OCI-LY1 (cell line): Measurements from ENCODE around the gene CFAP77.

Experiments
- H2AFZ ChIP-seq: fragments of 200-600 bp; sonication (generic), shearing (Covaris generic); 2 replicates; pipeline ENCODE4 v1.6.0; 2014; ENCODE audit warnings: antibody characterized with exemption, mild to moderate bottlenecking, low read length
- H3F3A ChIP-seq: fragments of 200-600 bp; sonication (generic), shearing (Covaris generic); 2 replicates; pipeline ENCODE4 v1.6.0; 2014; ENCODE audit warnings: mild to moderate bottlenecking, antibody characterized with exemption, low read length, moderate library complexity; ENCODE audit not compliant: insufficient read depth
- H3K27ac ChIP-seq: fragments of 200-600 bp; sonication (generic); 2 replicates; pipeline ENCODE4 v1.5.1; 2014; ENCODE audit warnings: low read length, mixed run types, mild to moderate bottlenecking, low read depth; ENCODE audit not compliant: poor library complexity, severe bottlenecking
- H3K27me3 ChIP-seq: fragments of 200-600 bp; sonication (generic); 2 replicates; pipeline ENCODE4 v1.6.0; 2014; ENCODE audit warnings: antibody characterized with exemption, mild to moderate bottlenecking, low read length, moderate library complexity; ENCODE audit not compliant: insufficient read depth
- H3K36me3 ChIP-seq: fragments of 200-600 bp; sonication (generic); 2 replicates; pipeline ENCODE4 v1.6.1; 2014; ENCODE audit warnings: mild to moderate bottlenecking, antibody characterized with exemption, low read length, moderate library complexity, mixed read lengths; ENCODE audit not compliant: insufficient read depth
- H3K4me1 ChIP-seq: fragments of 200-600 bp; sonication (generic); 2 replicates; pipeline ENCODE4 v1.5.1; 2014; ENCODE audit warnings: mild to moderate bottlenecking, low read length, moderate library complexity; ENCODE audit not compliant: insufficient read depth, severe bottlenecking
- H3K4me2 ChIP-seq: fragments of 200-600 bp; sonication (generic), shearing (Covaris generic); 2 replicates; pipeline ENCODE4 v1.6.1; 2014; ENCODE audit warnings: low read length
- H3K4me3 ChIP-seq: fragments of 200-600 bp; sonication (generic); 2 replicates; pipeline ENCODE4 v1.5.1; 2014; ENCODE audit warnings: low read length, low read depth, mild to moderate bottlenecking, mixed read lengths; ENCODE audit not compliant: poor library complexity, severe bottlenecking
- H3K79me2 ChIP-seq: fragments of 200-600 bp; shearing (Covaris generic); 2 replicates; pipeline ENCODE4 v1.6.1; 2016; ENCODE audit warnings: mixed run types, low read length, mixed read lengths; ENCODE audit not compliant: insufficient read depth
- H3K9ac ChIP-seq: fragments of 200-600 bp; sonication (generic), shearing (Covaris generic); 2 replicates; pipeline ENCODE4 v1.6.1; 2014; ENCODE audit warnings: mild to moderate bottlenecking, low read length, mixed read lengths
- H3K9me2 ChIP-seq: fragments of 200-600 bp; sonication (generic), shearing (Covaris generic); 2 replicates; pipeline ENCODE4 v1.6.1; 2014; ENCODE audit warnings: low read depth, mild to moderate bottlenecking, low read length, mixed read lengths
- H3K9me3 ChIP-seq: fragments of 200-600 bp; shearing (Covaris generic); 2 replicates; pipeline ENCODE4 v1.6.1; 2014; ENCODE audit warnings: low read length, mixed read lengths
- H4K20me1 ChIP-seq: fragments of 200-600 bp; sonication (generic), shearing (Covaris generic); 2 replicates; pipeline ENCODE4 v1.6.0; 2016; ENCODE audit warnings: mild to moderate bottlenecking, low read length; ENCODE audit not compliant: insufficient read depth
- EZH2 ChIP-seq: fragments of 200-600 bp; sonication (generic), shearing (Covaris generic); IDR thresholded peaks from 2 replicates; pipeline ENCODE4 v1.8.0; 2017; ENCODE audit warnings: borderline replicate concordance, mixed run types, mild to moderate bottlenecking, antibody characterized with exemption, low read length, moderate library complexity, mixed read lengths
- TF ChIP-seq, protein P1 (sequence below): fragments of 200-600 bp; sonication (generic), shearing (Covaris generic); IDR thresholded peaks from 2 replicates; pipeline ENCODE4 v1.5.1; 2017; ENCODE audit warnings: mild to moderate bottlenecking, antibody characterized with exemption, low read length, moderate library complexity, mixed read lengths

The CFAP77 gene

DNA sequence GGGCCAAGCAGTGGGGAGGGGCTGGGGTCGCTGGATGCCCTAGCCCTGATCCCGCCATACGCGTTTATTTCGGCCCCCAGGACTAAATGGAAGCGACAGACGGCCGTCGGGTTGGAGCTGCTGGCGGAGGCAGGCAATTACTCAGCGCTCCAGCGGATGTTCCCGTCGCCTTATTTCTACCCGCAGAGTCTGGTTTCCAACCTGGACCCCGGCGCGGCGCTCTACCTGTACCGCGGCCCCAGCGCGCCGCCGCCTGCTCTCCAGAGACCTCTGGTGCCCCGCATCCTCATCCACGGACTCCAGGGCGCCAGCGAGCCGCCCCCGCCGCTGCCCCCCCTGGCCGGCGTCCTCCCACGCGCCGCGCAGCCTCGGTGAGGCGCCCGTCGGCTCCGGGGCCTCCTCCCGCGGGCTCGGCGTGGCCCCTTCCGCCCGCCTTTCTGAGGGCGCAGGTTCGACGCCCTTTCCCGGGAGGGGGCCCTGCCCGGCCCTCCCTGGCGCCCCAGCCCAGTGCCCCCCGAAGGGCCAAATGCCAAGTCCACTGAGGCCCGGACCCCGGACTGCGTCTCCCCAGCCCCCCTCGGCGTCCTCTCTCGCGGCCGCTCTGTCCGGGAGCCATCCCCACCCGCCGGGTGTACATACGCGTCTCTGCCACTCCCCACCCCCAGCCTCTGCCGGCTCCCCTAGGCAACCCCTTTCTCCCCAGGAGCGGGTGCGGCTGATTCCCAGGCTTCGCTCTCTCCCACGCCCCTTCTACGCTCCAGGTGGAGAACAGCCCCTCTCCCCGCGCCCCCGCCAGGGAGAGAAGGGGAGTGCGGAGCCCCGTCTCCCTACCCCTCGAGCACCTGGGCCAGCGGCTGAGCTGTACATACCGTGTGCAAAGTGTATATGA is 179.4 kb downstream of the CFAP77 start:
- H3K9ac ChIP-seq, result no peak overlapping the region
- no peak overlapping the region for H3K4me2 ChIP-seq
- no peak overlapping the region for H2AFZ ChIP-seq
- H3K27me3 ChIP-seq, result no peaks in the 10 kb centered on the region
- no peaks in the 10 kb centered on the region for H3K9me3 ChIP-seq
- TF ChIP-seq, protein P1, sequence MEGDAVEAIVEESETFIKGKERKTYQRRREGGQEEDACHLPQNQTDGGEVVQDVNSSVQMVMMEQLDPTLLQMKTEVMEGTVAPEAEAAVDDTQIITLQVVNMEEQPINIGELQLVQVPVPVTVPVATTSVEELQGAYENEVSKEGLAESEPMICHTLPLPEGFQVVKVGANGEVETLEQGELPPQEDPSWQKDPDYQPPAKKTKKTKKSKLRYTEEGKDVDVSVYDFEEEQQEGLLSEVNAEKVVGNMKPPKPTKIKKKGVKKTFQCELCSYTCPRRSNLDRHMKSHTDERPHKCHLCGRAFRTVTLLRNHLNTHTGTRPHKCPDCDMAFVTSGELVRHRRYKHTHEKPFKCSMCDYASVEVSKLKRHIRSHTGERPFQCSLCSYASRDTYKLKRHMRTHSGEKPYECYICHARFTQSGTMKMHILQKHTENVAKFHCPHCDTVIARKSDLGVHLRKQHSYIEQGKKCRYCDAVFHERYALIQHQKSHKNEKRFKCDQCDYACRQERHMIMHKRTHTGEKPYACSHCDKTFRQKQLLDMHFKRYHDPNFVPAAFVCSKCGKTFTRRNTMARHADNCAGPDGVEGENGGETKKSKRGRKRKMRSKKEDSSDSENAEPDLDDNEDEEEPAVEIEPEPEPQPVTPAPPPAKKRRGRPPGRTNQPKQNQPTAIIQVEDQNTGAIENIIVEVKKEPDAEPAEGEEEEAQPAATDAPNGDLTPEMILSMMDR, result no peak
- TF ChIP-seq EZH2, result no peak
- H3F3A ChIP-seq, result no peaks in the 10 kb centered on the region
- no peaks in the 10 kb centered on the region for H3K9me2 ChIP-seq
- no peaks in the 10 kb centered on the region for H3K79me2 ChIP-seq
- no peaks in the 10 kb centered on the region for H4K20me1 ChIP-seq
- peaks cover 11% of the 10 kb centered on the region; the same call in 1 of the 2 replicates for H3K36me3 ChIP-seq
- H3K4me1 ChIP-seq, result no peaks in the 10 kb centered on the region
- no peak overlapping the region for H3K27ac ChIP-seq
- no peak overlapping the region for H3K4me3 ChIP-seq

DNA sequence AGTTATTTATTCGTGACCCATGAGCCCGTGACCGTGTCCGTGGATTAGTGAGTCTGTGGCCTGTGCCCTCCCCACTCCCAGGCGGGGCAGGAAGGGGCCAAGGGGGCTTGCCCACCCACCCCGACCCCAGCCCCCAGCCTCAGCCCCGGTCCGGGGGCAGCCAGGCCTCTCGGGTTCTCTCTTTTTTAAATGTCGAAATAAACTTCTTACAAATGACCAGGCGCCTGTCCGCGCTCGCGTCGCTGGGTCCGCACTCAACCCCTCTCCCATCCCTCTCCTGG is 180.0 kb downstream of the CFAP77 start:
- TF ChIP-seq, protein P1, result no peak
- no peak for TF ChIP-seq EZH2
- no peaks in the 10 kb centered on the region for H3K27me3 ChIP-seq
- H3K9me2 ChIP-seq, result no peaks in the 10 kb centered on the region
- no peak overlapping the region for H3K9ac ChIP-seq
- no peaks in the 10 kb centered on the region for H3K79me2 ChIP-seq
- H3K9me3 ChIP-seq, result no peaks in the 10 kb centered on the region
- no peak overlapping the region for H3K4me2 ChIP-seq
- H4K20me1 ChIP-seq, result no peaks in the 10 kb centered on the region
- H3F3A ChIP-seq, result no peaks in the 10 kb centered on the region
- H3K4me3 ChIP-seq, result no peak overlapping the region
- H3K27ac ChIP-seq, result no peak overlapping the region
- no peak overlapping the region for H2AFZ ChIP-seq
- H3K36me3 ChIP-seq, result peaks cover 17% of the 10 kb centered on the region; the same call in 1 of the 2 replicates
- H3K4me1 ChIP-seq, result no peaks in the 10 kb centered on the region

DNA sequence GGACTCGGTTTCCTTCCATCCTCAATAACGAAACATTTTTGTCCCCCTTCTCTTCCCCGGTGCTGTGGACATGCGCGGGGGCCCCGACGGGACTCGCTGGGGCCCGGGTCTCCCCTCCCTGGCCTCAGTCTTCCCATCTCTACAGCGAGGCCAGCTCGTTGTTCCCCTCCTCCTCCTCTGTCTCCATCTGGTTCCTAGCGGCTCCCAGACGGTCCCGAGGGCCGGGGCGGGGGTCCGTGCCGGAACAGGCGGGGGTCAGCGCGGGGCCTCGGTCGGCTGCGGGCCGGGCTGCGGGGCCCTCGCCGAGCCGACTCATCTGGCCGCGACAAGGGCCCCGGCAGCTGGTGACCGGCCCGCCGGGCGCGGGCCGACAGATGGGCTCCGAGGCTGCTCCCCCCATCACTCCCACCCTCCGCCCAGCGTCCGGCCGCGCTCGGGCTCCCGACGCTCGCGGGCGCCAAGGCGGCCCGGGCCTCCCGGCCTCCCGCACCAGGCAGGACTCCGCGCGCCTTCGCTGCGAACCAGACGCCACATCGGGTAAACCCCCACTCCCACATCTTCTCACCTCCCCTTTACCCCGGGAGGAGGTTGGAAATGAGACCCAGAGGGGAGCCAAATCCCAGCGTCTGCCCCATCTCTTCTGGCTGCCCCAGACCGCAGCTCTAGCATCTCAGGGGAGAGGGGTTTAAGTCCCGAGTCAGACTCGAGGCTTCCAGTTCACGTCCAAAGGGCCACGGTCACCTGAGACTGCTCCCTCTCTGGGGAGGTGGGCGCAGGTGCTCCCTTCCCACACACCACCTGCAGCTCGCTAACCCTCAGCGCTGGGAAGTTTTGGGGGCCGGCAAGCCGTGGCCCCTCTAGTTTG is 180.5 kb downstream of the CFAP77 start:
- no peaks in the 10 kb centered on the region for H3K9me3 ChIP-seq
- H3K9ac ChIP-seq, result no peak overlapping the region
- no peak overlapping the region for H3K4me2 ChIP-seq
- H3K4me1 ChIP-seq, result no peaks in the 10 kb centered on the region
- no peaks in the 10 kb centered on the region for H3K9me2 ChIP-seq
- H3F3A ChIP-seq, result no peaks in the 10 kb centered on the region
- no peaks in the 10 kb centered on the region for H3K79me2 ChIP-seq
- TF ChIP-seq EZH2, result no peak
- TF ChIP-seq, protein P1, result no peak
- H4K20me1 ChIP-seq, result no peaks in the 10 kb centered on the region
- H3K27me3 ChIP-seq, result no peaks in the 10 kb centered on the region
- H3K27ac ChIP-seq, result no peak overlapping the region
- no peak overlapping the region for H2AFZ ChIP-seq
- H3K4me3 ChIP-seq, result no peak overlapping the region
- peaks cover 23% of the 10 kb centered on the region for H3K36me3 ChIP-seq
